HepG2 (cell line): ENCODE results near the gene MYCBPAP. TPM values are rescaled to one million over a fixed set of nuclear protein-coding genes. Genes with fewer than 3 reads are reported as not detected.
"Not testable (repeated sequence)": the region's sequence is repeated elsewhere in the genome, so short reads cannot be mapped to it uniquely, and the experiment has no call there.

ENCODE experiments used
- ATAC-seq: fragments of 200-7000 bp; cut with Tn5 transposase; 3 replicates; pipeline ENCODE4 v1.9.1; 2020; ENCODE audit warnings: mild to moderate bottlenecking, moderate library complexity
- BruUV-seq: library from RNA; stranded (reverse); fragments of 400-500 nt; replicated peaks from 2 replicates; lab custom pipeline; 2021; lab: Mats Ljungman, UMichigan
- CTCF ChIA-PET: fragments of 300-600 bp; formaldehyde crosslinking; extraction: SDS; loops from one replicate; lab custom pipeline; 2021; ENCODE audit warnings: low total read pairs, inconsistent platforms, low intra/inter-chr PET ratio; lab: Yijun Ruan, JAX
- POLR2A ChIA-PET: fragments of 350-600 bp; sonication (Branson Sonifier 250); formaldehyde crosslinking; loops from one replicate; lab custom pipeline; 2020; ENCODE audit warnings: antibody characterized with exemption, inconsistent platforms; lab: Yijun Ruan, JAX
- DNase-seq: peaks from one replicate; pipeline ENCODE4 v3.0.0-alpha.2; 2015; ENCODE audit warnings: low spot score
- FAIRE-seq: peaks from 3 replicates; lab custom pipeline; 2011; peaks lifted over from hg19 to GRCh38; lab: Jason Lieb, UNC
- H2AFZ ChIP-seq: one replicate; pipeline ENCODE4 v1.6.1; 2011; ENCODE audit warnings: low read length, inconsistent platforms
- H3K27ac ChIP-seq: fragments of 300-600 bp; 3 replicates; pipeline ENCODE4 v1.8.0; 2011; ENCODE audit warnings: mixed run types, mild to moderate bottlenecking, mixed read lengths, low read length, inconsistent platforms; ENCODE audit not compliant: insufficient read depth; ENCODE audit errors: extremely low read length
- H3K27me3 ChIP-seq, 2 experiments: fragments of 200-600 bp in 1 of 2; 2 replicates in 1 of 2; 3 replicates in 1 of 2; pipeline versions ENCODE4 v1.6.0 to v1.8.0; 2011; ENCODE audit warnings: low read length in 2 of 2, mild to moderate bottlenecking in 2 of 2, moderate library complexity in 2 of 2, inconsistent platforms in 1 of 2; ENCODE audit not compliant: insufficient read depth in 2 of 2, control insufficient read depth in 1 of 2
- H3K36me3 ChIP-seq, 2 experiments: fragments of 200-600 bp in 1 of 2; replicated peaks in 1 of 2; 2 replicates in 1 of 2; 3 replicates in 1 of 2; pipeline versions ENCODE4 v1.5.1 to v1.8.0; 2011; ENCODE audit warnings: low read length in 2 of 2, inconsistent platforms in 1 of 2; ENCODE audit not compliant: insufficient read depth in 2 of 2, control insufficient read depth in 1 of 2
- H3K4me1 ChIP-seq: 2 replicates; pipeline ENCODE4 v1.5.1; 2012; ENCODE audit warnings: low read length, inconsistent platforms; ENCODE audit not compliant: insufficient read depth
- H3K4me2 ChIP-seq: 2 replicates; pipeline ENCODE4 v1.6.0; 2011; ENCODE audit warnings: low read depth, low read length, inconsistent platforms
- H3K4me3 ChIP-seq, 3 experiments: fragments of 200-600 bp in 1 of 3; sonication (generic), shearing (Covaris generic) in 1 of 3; replicated peaks in 1 of 3; 2 replicates each; pipeline ENCODE4 v1.5.1; 2011 to 2016; ENCODE audit warnings: low read length in 3 of 3, inconsistent platforms in 2 of 3, low read depth in 2 of 3, mild to moderate bottlenecking in 2 of 3, control low read depth in 1 of 3, mixed read lengths in 1 of 3; ENCODE audit not compliant: insufficient read depth in 1 of 3
- H3K79me2 ChIP-seq: one replicate; pipeline ENCODE4 v1.6.1; 2011; ENCODE audit warnings: low read length, inconsistent platforms; ENCODE audit not compliant: insufficient read depth
- H3K9ac ChIP-seq: 2 replicates; pipeline ENCODE4 v1.6.0; 2011; ENCODE audit warnings: mild to moderate bottlenecking, low read depth, low read length, inconsistent platforms; ENCODE audit not compliant: insufficient read depth
- H3K9me3 ChIP-seq: 2 replicates; pipeline ENCODE4 v1.5.1; 2012; ENCODE audit warnings: mild to moderate bottlenecking, low read length
- H4K20me1 ChIP-seq: 2 replicates; pipeline ENCODE4 v1.6.0; 2011; ENCODE audit warnings: inconsistent platforms, mild to moderate bottlenecking, low read length, moderate library complexity; ENCODE audit not compliant: insufficient read depth
- GTF2F1 ChIP-seq: fragments of 150-350 bp; IDR thresholded peaks from 2 replicates; pipeline ENCODE4 v1.6.1; 2014; ENCODE audit warnings: low read length
- KDM5B ChIP-seq: sonication (generic); formaldehyde crosslinking; IDR thresholded peaks from 2 replicates; pipeline ENCODE4 v1.4.0; 2020; ENCODE audit warnings: missing genetic modification reagents, mild to moderate bottlenecking, borderline replicate concordance
- MAFF ChIP-seq: IDR thresholded peaks from 2 replicates; pipeline ENCODE4 v1.6.1; 2011; ENCODE audit warnings: low read depth, low read length, improper control_type of control experiment
- MAFK ChIP-seq, 2 experiments: IDR thresholded peaks in 1 of 2; conservative IDR thresholded peaks in 1 of 2; 2 replicates each; pipeline ENCODE4 v1.6.1; 2011; ENCODE audit warnings: improper control_type of control experiment in 2 of 2, low read length in 2 of 2
- PAX8 ChIP-seq: sonication (generic); formaldehyde crosslinking; IDR thresholded peaks from 2 replicates; pipeline ENCODE4 v1.8.0; 2022; ENCODE audit warnings: mild to moderate bottlenecking, missing genetic modification reagents, borderline replicate concordance
- RCOR2 ChIP-seq: IDR thresholded peaks from 2 replicates; pipeline ENCODE4 v1.6.1; 2016; ENCODE audit warnings: missing biosample characterization, missing genetic modification reagents
- SMAD1 ChIP-seq: sonication (generic); formaldehyde crosslinking; IDR thresholded peaks from 2 replicates; pipeline ENCODE4 v1.4.0; 2020; ENCODE audit warnings: missing genetic modification reagents, low read depth, mild to moderate bottlenecking, borderline replicate concordance
- TEAD3 ChIP-seq: optimal IDR thresholded peaks from 2 replicates; pipeline ENCODE3; 2016; ENCODE audit warnings: borderline replicate concordance
- ZFP37 ChIP-seq: sonication (generic); formaldehyde crosslinking; IDR thresholded peaks from 2 replicates; pipeline ENCODE4 v1.4.0; 2020; ENCODE audit warnings: missing genetic modification reagents, borderline replicate concordance
- ZNF253 ChIP-seq: sonication (generic); formaldehyde crosslinking; IDR thresholded peaks from 2 replicates; pipeline ENCODE4 v1.8.0; 2022; ENCODE audit warnings: mild to moderate bottlenecking, missing genetic modification reagents, borderline replicate concordance
- ZNF720 ChIP-seq: sonication (generic); formaldehyde crosslinking; IDR thresholded peaks from 2 replicates; pipeline ENCODE4 v1.4.0; 2020; ENCODE audit warnings: missing genetic modification reagents
- WGBS: methylation state at CpG from one replicate; pipeline ENCODE4 v1.1.6; 2017; ENCODE audit warnings: low lambda C conversion rate; 5-methylcytosine and 5-hydroxymethylcytosine counted together
- in situ Hi-C: cut with HindIII; loops from 2 replicates; pipeline ENCODE4 v1.10.0; 2017; ENCODE audit warnings: low pct_unique_long_range_greater_than_20kb; ENCODE audit not compliant: extremely low pct_ligation_motif_present
- intact Hi-C: fragments of 100-400 bp; cut with micrococcal nuclease; formaldehyde crosslinking; loops from one replicate; pipeline ENCODE4 v1.10.0; 2022; ENCODE audit not compliant: unreplicated experiment
- polyA plus RNA-seq, 8 experiments: library from polyadenylated mRNA; depleted of rRNA in 3 of 8; stranded (reverse) in 7 of 8; unstranded in 1 of 8; fragments of >200 nt; fragmentation: Illumina TruSeq in 4 of 8; extraction: Trizol in 4 of 8; gene quantifications; 2 replicates each; pipeline versions ENCODE4 v1.2.1 to v1.2.3, GENCODE V29; 2011 to 2016; ENCODE audit warnings: low read depth in 4 of 8, missing spikeins in 1 of 8, mixed read lengths in 1 of 8; ENCODE audit not compliant: insufficient read depth in 1 of 8
- total RNA-seq, 5 experiments: library from RNA; depleted of rRNA; stranded (reverse); fragments of >200 nt; fragmentation: Illumina TruSeq; extraction: Trizol; gene quantifications; 2 replicates each; pipeline ENCODE4 v1.2.3, GENCODE V29; 2016; ENCODE audit warnings: low read depth in 1 of 5
- TF ChIP-seq, protein P1 (sequence below): sonication (generic); formaldehyde crosslinking; IDR thresholded peaks from 2 replicates; pipeline ENCODE4 v1.8.0; 2022; ENCODE audit warnings: missing genetic modification reagents, mild to moderate bottlenecking, moderate library complexity, borderline replicate concordance

Gene MYCBPAP
- total and polyA plus RNA-seq, 2 of the 13 experiments (the other 11 are each of a cell fraction or from before 2014, with no cell fraction given) = 0.22 to 0.24 TPM

DNA sequence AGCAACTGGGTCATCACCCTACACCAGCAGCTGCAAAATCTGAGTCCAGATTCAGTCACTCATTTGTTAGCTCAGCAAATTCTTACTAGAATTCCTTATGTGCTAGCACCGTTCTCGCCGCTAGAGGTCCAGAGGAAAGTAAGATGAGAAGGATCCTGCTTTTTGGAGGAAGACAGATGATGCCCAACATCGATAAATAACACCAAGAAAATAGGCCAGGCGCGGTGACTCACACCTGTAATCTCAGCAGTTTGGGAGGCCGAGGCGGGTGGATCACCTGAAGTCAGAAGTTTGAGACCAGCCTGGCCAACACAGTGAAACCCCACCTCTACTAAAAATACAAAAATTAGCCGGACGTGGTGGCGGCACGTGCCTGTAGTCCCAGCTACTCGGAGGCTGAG is 35.5 kb upstream of the MYCBPAP start:
- not testable (repeated sequence) for FAIRE-seq
- 95% methylated on average over 13 of the region's 13 CpGs for WGBS

DNA sequence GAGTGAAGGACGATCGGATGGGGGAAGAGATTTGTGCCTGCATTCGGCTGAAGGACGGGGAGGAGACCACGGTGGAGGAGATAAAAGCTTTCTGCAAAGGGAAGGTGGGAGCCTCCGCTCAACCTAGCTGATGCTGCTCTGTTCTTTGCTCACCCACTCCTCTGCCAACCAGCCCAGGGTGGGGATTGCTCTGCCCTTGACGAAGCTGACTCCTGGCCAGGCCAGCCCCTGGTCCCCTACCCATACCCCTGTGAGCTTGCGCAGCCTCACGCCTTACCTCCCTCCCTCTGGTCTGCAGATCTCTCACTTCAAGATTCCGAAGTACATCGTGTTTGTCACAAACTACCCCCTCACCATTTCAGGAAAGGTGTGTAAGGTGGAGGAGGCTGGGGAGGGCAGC is 34.3 kb upstream of the MYCBPAP start:
- CTCF ChIA-PET = no interaction called here
- H3K4me3 ChIP-seq = no peak overlapping the region
- intact Hi-C loops (no loop called here), in situ Hi-C loops (no loop called here)
- H3K4me2 ChIP-seq = no peak overlapping the region
- no peak overlapping the region for H3K27ac ChIP-seq
- POLR2A ChIA-PET = no interaction called here
- H3K36me3 ChIP-seq = peaks cover 21% of the 10 kb centered on the region in 2 experiments; a peak in 4 of 5 replicates
- no peaks in the 10 kb centered on the region for H3K79me2 ChIP-seq
- peaks cover 34% of the 10 kb centered on the region for H3K4me1 ChIP-seq
- TF ChIP-seq TEAD3 (CRISPR knock-in tag) (no peak), RCOR2 (CRISPR knock-in tag) (no peak), ZFP37 (CRISPR knock-in tag) (no peak), ZNF720 (CRISPR knock-in tag) (no peak), SMAD1 (CRISPR knock-in tag) (no peak), ZNF253 (no peak), KDM5B (CRISPR knock-in tag) (no peak), PAX8 (CRISPR knock-in tag) (no peak), GTF2F1 (no peak)
- TF ChIP-seq, protein P1, sequence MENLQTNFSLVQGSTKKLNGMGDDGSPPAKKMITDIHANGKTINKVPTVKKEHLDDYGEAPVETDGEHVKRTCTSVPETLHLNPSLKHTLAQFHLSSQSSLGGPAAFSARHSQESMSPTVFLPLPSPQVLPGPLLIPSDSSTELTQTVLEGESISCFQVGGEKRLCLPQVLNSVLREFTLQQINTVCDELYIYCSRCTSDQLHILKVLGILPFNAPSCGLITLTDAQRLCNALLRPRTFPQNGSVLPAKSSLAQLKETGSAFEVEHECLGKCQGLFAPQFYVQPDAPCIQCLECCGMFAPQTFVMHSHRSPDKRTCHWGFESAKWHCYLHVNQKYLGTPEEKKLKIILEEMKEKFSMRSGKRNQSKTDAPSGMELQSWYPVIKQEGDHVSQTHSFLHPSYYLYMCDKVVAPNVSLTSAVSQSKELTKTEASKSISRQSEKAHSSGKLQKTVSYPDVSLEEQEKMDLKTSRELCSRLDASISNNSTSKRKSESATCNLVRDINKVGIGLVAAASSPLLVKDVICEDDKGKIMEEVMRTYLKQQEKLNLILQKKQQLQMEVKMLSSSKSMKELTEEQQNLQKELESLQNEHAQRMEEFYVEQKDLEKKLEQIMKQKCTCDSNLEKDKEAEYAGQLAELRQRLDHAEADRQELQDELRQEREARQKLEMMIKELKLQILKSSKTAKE = no peak
- H3K27me3 ChIP-seq = no peaks in the 10 kb centered on the region
- no peaks in the 10 kb centered on the region for H4K20me1 ChIP-seq
- no peak for DNase-seq
- BruUV-seq = no TSS peak
- WGBS = 94% methylated on average over 11 of the region's 11 CpGs
- no peak for ATAC-seq
- FAIRE-seq = no peak
- no peaks in the 10 kb centered on the region for H3K9me3 ChIP-seq
- no peak overlapping the region for H3K9ac ChIP-seq
- H2AFZ ChIP-seq = no peak overlapping the region

More for the DNA sequence above, 35.5 kb upstream of the MYCBPAP start:
- H3K79me2 ChIP-seq, H2AFZ ChIP-seq, H3K27ac ChIP-seq, in situ Hi-C loops, intact Hi-C loops, POLR2A ChIA-PET, DNase-seq, H3K4me3 ChIP-seq, H3K27me3 ChIP-seq, ATAC-seq, BruUV-seq, H3K4me2 ChIP-seq, CTCF ChIA-PET, H4K20me1 ChIP-seq, H3K9me3 ChIP-seq, H3K9ac ChIP-seq: not testable (repeated sequence)
- TF ChIP-seq MAFK (conservative IDR thresholded peaks at IDR 0.05 in 1 of 2, IDR thresholded peaks at IDR 0.05 in 1 of 2; ENCODE audit: low read length in 2 of 2) = peak; percentile 67 to 83
- peak; percentile 55 for TF ChIP-seq MAFF
- H3K4me1 ChIP-seq = peaks cover 27% of the 10 kb centered on the region
- peaks cover 21 to 23% of the 10 kb centered on the region in 2 experiments; a peak in 4 of 5 replicates for H3K36me3 ChIP-seq
